CD1c-positive myeloid dendritic cell (primary cell): ENCODE measurements around the gene RNASE11.
"Not testable (repeated sequence)": the region's sequence is repeated elsewhere in the genome, so short reads cannot be mapped to it uniquely, and the experiment has no call there.

Source experiments
- DNase-seq: peaks from one replicate; pipeline ENCODE4 v3.0.0-alpha.2; 2016; ENCODE audit errors: extremely low spot score

RNASE11 gene

DNA sequence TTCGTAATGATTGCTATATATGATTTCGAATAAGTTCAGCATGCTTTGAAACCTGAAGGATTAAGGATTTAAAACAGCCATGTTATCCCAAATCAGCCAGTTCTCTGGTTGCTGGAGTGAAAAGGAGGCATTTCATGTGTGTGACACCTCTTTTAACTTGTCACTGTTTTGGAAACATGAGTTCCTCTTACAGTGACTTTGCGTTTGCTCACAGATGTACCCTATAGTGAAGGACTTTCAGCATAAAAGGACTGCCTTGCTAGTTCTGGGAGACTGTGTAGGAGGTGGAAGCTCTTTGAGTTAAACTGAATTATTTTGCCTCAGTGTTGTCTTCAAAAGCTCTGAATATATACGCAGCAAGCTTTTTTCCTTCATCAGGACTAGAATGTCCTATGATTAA, 7.6 kb downstream of the RNASE11 start:
- no peak for DNase-seq

DNA sequence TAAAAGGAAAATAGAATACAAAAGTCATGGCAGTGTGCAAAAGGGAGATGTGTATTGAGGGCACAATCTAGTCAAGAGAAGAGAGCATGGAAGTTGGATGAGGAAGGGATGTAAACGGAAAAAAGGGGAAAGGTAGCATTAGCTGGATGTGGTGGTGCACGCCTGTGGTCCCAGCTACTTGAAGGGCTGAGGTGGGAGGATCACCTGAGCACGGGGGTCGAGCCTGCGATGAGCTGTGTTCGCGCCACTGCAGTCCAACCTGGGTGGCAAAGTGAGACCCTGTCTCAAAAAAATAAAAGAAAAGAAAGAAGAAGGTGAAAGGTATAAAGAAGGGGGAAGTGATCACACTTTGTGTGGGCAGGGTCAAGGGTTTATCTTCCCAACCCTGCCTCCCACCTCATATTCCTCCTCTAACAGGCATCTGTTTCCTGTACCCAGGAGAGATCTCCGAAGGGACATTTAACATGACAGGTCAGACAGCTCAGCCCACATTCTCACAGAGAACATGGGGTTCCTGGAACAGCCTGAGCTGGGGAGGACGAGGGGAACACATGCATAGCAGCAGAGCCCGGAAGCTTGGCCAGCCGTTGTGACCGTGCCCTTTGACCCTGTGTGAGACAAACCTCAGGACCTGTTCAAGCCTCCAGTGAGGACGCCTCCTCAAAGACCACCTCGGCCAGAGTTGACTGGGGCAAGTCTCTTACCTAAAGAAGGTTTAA, 8.9 kb downstream of the RNASE11 start:
- no peak for DNase-seq

- DNase-seq: no peak
Measured at GRCh38 chr14:20578325-20578724, 9.5 kb downstream of the RNASE11 start.

DNA sequence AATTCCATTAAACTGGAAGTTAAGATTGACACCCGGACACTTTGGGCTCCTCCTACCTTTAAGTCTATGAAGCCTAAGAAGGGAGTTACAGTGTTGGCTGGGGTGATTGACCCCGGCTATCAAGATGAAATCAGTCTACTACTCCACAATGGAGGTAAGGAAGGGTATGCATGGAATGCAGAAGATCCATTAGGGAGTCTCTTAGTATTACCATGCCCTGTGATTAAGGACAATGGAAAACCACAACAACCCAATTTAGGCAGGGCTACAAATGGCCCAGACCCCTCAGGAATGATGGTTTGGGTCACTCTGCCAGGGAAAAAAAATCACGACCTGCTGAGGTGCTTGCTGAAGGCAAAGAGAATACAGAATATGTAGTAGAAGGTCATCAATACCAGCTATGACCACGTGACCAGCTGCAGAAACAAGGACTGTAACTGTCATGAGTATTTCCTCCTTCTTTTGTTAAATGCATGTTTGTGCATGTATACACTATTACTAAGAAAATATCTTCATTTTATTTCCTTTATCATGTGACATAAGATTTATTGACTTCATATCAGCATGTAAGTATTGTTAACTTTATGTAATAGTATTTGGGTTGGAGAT, 15.3 kb downstream of the RNASE11 start:
- not testable (repeated sequence) for DNase-seq

GRCh38 chr14:20570720-20571119, 17.1 kb downstream of the RNASE11 start:
- peak; percentile 8 for DNase-seq

- not testable (repeated sequence) for DNase-seq
Measured at GRCh38 chr14:20569865-20570264, 17.9 kb downstream of the RNASE11 start.

- DNase-seq: no peak
Measured at GRCh38 chr14:20569066-20569465, 18.7 kb downstream of the RNASE11 start.

DNA sequence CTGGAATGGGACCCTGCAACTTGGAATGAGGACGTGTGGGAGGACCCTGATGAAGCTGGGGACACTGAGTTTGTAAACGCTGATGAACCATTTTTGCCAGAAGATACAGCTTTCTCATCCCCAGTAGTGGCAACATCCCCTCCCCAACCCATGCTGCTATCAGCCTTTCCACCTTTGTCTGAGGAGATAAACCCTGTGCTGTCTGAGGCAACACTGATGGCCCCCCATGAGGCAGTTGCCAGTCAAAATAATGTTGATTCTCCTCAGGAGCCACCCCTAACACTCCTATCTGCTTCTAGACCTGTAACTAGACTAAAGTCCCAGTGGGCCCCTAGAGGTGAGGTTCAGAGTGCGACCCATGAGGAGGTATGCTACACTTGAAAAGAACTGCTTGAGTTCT, 19.4 kb downstream of the RNASE11 start:
- DNase-seq: no peak

DNA sequence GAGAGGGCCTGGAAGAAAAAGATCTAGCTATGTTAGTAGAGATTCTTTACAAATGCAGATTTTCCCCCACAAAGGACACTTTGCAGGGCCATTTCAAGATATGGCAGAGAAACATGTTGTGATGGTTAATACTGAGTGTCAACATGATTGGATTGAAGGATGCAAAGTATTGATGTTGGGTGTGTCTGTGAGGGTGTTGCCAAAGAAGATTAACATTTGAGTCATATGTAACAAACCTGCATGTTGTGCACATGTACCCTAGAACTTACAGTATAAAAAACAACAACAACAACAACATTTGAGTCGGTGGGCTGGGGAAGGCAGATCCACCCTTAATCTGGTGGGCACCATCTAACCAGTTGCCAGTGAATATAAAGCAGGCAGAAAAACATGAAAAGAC, 20.6 kb downstream of the RNASE11 start:
- DNase-seq: not testable (repeated sequence)

GRCh38 chr14:20564501-20564997, 23.3 kb downstream of the RNASE11 start:
- DNase-seq: no peak

DNA sequence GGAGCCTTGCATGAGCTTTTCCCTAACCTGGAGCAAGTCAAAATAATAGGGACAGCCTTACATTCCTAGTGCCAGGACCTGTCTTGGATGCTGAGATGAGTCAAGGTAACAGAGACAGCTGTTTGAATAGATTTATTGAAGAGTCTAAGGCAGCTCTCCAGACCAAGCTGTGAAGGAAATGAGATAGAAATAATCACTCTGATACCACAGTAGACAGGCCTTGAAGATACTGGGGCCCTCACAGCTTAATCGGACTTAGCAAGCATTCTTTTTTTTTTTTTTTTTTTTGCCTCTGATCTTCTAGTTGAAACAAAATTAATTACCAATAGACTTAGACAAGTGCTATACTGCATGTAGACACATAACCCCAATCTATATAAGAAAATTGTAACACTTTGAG, 23.8 kb downstream of the RNASE11 start:
- DNase-seq: no peak

GRCh38 chr14:20560961-20561360, 26.8 kb downstream of the RNASE11 start, which contains the start of gene RNASE9:
Gene RNASE9 (minus strand): TSS chr14:20561047.
- no peak for DNase-seq

GRCh38 chr14:20559461-20559904, 28.3 kb downstream of the RNASE11 start:
- no peak for DNase-seq

DNA sequence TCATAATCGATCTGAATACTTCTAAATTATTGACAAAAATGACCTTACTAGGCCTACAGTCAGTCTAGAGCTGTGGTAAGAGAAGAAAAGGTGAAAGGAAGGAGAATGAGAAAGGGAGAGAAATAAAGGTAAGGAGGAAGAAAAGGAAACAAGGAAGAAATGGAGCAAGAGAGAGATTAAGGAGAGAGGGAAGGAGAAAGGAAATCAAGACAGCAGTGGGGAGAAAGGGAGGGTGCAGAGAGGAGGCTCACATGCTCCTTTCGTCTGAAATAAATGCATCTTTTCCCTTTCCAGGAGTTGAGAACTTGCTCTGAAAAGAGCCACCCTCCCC, 30.6 kb downstream of the RNASE11 start:
- DNase-seq: no peak

- DNase-seq: peak; percentile 21
Measured at GRCh38 chr14:20556500-20557211, 31.1 kb downstream of the RNASE11 start.

DNA sequence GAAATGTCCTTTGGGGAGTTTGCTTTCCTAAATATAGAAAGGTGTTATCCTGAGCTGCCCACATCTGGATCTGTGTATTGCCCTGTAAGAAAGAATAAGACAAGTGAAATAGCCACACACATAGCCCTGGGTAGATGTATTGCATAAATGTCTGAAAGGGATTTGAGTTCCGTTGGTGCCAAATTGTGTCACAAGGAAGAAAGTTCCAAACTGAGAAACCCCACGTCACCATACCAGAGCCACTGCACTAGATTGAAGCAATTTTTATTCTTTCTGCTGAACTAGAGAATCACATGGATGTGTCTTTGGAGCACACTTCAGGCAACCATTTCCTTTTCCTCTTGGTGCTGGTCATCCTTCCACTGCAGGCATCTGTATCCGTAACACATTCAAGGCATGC, 32.0 kb downstream of the RNASE11 start:
- no peak for DNase-seq

DNA sequence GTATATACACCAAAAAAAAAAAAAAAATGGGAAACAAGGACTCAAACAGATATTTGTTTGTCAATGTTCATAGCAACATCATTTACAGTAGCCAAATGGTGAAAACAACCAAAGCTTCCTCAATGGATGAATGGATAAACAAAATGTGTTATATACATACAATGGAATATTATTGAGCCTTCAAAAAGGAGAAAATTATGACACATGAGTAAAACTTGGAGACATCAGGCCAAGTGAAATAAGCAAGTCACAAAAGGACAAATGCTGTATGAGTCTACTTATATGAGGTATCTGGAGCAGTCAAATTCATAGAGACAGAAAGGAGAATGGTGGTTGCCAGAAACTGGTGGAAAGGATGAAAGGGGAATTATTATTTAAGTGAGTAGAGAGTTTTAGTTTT, 34.8 kb downstream of the RNASE11 start:
- no peak for DNase-seq

- DNase-seq: no peak
Measured at GRCh38 chr14:20551606-20552005, 36.2 kb downstream of the RNASE11 start.

- no peak for DNase-seq
Measured at GRCh38 chr14:20550926-20551325, 36.9 kb downstream of the RNASE11 start.

DNA sequence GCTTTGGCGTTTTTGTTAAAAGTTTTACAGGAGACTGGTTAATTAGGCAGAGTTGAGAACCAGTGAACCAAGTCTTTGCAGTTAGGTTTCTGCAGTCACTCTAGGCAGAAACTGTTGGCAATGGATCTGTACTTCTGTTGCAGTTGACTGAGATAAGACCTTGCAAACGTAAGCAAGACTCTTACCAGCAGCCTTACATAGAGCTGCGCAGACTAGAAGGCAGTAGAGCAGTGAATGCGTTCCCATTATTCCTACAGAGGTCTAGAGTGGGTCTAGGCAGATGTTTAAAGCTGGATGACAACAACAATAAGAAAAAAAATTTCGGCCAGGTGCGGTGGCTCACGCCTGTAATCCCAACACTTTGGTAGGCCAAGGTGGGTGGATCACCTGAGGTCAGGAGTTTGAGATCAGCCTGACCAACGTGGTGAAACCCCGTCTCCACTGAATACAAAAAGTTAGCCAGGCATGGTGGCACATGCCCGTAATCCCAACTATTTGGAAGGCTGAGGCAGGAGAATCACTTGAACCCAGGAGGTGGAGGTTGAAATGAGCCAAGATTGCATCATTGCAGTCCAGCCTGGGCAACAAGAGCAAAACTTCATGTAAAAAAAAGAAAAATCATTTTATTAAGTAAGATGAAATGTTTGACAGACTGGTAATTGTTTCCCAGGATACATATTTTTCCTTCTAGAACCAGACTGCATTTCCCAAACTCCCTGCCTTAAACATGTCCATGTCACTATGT, 39.2 kb downstream of the RNASE11 start:
- no peak for DNase-seq

GRCh38 chr14:20546877-20547276, 40.9 kb downstream of the RNASE11 start:
- no peak for DNase-seq

DNA sequence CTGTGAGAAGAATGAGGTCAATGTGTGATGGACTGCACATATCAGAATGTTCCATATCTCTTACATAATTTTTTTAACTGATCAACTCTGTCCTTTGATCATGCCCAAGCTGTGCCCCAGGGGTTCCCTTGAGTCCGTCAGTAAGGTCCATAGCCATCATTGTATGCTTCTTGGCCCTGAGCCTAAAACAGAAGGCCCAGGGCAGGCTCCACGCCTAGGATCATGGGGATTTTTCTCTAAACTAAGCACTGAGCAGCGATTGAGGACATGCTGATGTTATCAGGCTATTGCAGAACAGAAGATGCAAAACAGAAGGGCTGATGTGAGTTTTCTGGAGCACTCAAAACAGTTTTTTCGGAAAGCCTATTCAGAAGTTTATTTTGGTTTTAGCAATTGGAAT, 47.9 kb downstream of the RNASE11 start:
- DNase-seq: no peak
